Heart left ventricle (tissue), 16 donors: ENCODE results near the gene MEA1. TPM values are rescaled to one million over a fixed set of nuclear protein-coding genes. Genes with fewer than 3 reads are reported as not detected.

ENCODE experiments used
- ATAC-seq, 4 donors: fragments of 200-7000 bp; cut with Tn5 transposase; one replicate each; pipeline ENCODE4 v1.9.1; 2020 to 2022; ENCODE audit warnings: moderate library complexity in 4 of 4, mild to moderate bottlenecking in 3 of 4, moderate number of reproducible peaks in 1 of 4
- DNase-seq, 5 donors: peaks; one replicate each; pipeline ENCODE4 v3.0.0-alpha.2; 2020
- H3K27ac ChIP-seq, 12 donors: fragments of 200-600 bp; sonication (generic) in 4 of 12; one replicate each; pipeline versions ENCODE4 v1.5.0 to v1.8.0; 2016 to 2022; ENCODE audit warnings: mild to moderate bottlenecking in 2 of 12
- H3K27me3 ChIP-seq, 9 donors: fragments of 200-600 bp; sonication (generic) in 2 of 9; one replicate each; pipeline versions ENCODE4 v1.5.1 to v1.8.0; 2016 to 2022; ENCODE audit warnings: mild to moderate bottlenecking in 3 of 9
- H3K36me3 ChIP-seq, 9 donors: fragments of 200-600 bp; sonication (generic) in 2 of 9; one replicate each; pipeline versions ENCODE4 v1.5.0 to v1.8.0; 2018 to 2022; ENCODE audit warnings: mild to moderate bottlenecking in 2 of 9
- H3K4me1 ChIP-seq, 12 donors: fragments of 200-600 bp; sonication (generic) in 4 of 12; one replicate each; pipeline versions ENCODE4 v1.5.0 to v1.8.0; 2016 to 2022; ENCODE audit warnings: mild to moderate bottlenecking in 3 of 12
- H3K4me3 ChIP-seq, 12 donors: fragments of 200-600 bp; sonication (generic) in 4 of 12; one replicate each; pipeline versions ENCODE4 v1.5.0 to v1.8.0; 2017 to 2022; ENCODE audit warnings: mild to moderate bottlenecking in 9 of 12, moderate library complexity in 4 of 12
- H3K9me3 ChIP-seq, 12 donors: fragments of 200-600 bp; sonication (generic) in 4 of 12; one replicate each; pipeline versions ENCODE4 v1.5.0 to v1.8.0; 2016 to 2022; ENCODE audit warnings: mild to moderate bottlenecking in 1 of 12
- CTCF ChIP-seq, 12 donors: fragments of 200-600 bp; sonication (generic) in 4 of 12; IDR thresholded peaks; one replicate each; pipeline versions ENCODE4 v1.5.0 to v1.8.0; 2018 to 2022; ENCODE audit warnings: antibody characterized with exemption in 12 of 12, mild to moderate bottlenecking in 5 of 12
- POLR2A ChIP-seq, 2 donors: fragments of 450-650 bp; IDR thresholded peaks; one replicate each; pipeline ENCODE4 v1.6.1; 2017; ENCODE audit warnings: antibody characterized with exemption in 2 of 2, mild to moderate bottlenecking in 2 of 2, moderate library complexity in 2 of 2
- WGBS, 4 donors: extraction: QIAGEN DNeasy Blood & Tissue Kit in 2 of 4; methylation state at CpG; one replicate each; pipeline versions ENCODE4 v1.1.5 to v1.1.7; 2013 to 2018; 5-methylcytosine and 5-hydroxymethylcytosine counted together
- intact Hi-C, 10 donors: fragments of 100-400 bp; cut with DNase I; formaldehyde crosslinking; loops; one replicate each; pipeline versions ENCODE4 v1.11.1 to v1.14.2; 2022
- polyA plus RNA-seq, 2 donors: library from polyadenylated mRNA; stranded (reverse); fragments of 200-250 nt; gene quantifications; one replicate each; pipeline ENCODE4 v1.2.3, GENCODE V29; 2013
- total RNA-seq, 9 donors: library from RNA; depleted of rRNA in 2 of 9; stranded (reverse); fragments of >200 nt in 2 of 9; fragmentation: NEBNext Ultra II Directional in 3 of 9; extraction: Animal tissue kit (Norgen Biotek cat#: 25700) in 3 of 9; gene quantifications; one replicate each; pipeline versions ENCODE4 v1.1.0 to v1.2.4, GENCODE V29; 2016 to 2023
- donor health status: ischemic (EF 13 %, LVEDD 7.1; RV severe dilation, severe dysfunction).
- donor health status: healthy with polysubstance abuse.
- donor health status: DM: no; HTN: yes; CAD: no.
- donor health status: DM: no; HTN: no; CAD: no.
- donor health status: ischemic (EF 25% LVEDD 6.9; RV normal size, moderate dysfunction).
- donor health status: ischemic (EF 25% LVEDD 5.7; RV mildly dilated, moderate dysfunction).
- donor health status: healthy.
- donor health status: DM: yes; HTN: yes; CAD: no.
- donor health status: ischemic (EF 35%, LVEDD 5.7; RV mildly dilated, moderate dysfunction).
- donor health status: nonischemic (EF 11% LVEDD 7.7; RV severe dilation, severe dysfunction).
- donor health status: DM: yes; HTN: yes; CAD: no.
- donor health status: PGD.
- donor health status: ischemic (EF 29% LVEDD 5.4; RV normal size, mild dysfunction).
- donor health status: nonischemic (EF 23%, LVEDD 6.1; RV moderate dilation, normal function).

Gene MEA1
- total and polyA plus RNA-seq, 11 donors = 24.5 to 56.7 (median 32.4) TPM

GRCh38 chr6:43053545-43054205 lies 39.9 kb upstream of the MEA1 start, which contains the start of gene CUL7:
CUL7 (minus strand) TSS chr6:43053851; CDS start chr6:43052788, 1,063 bp downstream.
- Histone ChIP-seq H3K27me3 (no peaks in the 10 kb centered on the region), H3K9me3 (no peaks in the 10 kb centered on the region), H3K27ac (peak within 1 kb of the TSS; percentile 81 to 97 (median 94)), H3K36me3 (peaks cover 0 to 53% (median 46%) of the 10 kb centered on the region in 9 donors), H3K4me1 (peaks cover 0 to 34% (median 18%) of the 10 kb centered on the region in 12 donors), H3K4me3 (peak within 1 kb of the TSS; percentile 36 to 87 (median 74))
- TF ChIP-seq CTCF (IDR thresholded peaks at IDR 0.05) = peak in 3 of 12 donors; percentile 3 to 12 (median 7)
- peak in 1 of 2 donors; percentile 83 for TF ChIP-seq POLR2A (IDR thresholded peaks at IDR 0.05)
- 1 to 7% (median 2%) methylated on average over 14 to 45 of the region's 45 CpGs for WGBS, 4 donors
- ATAC-seq (peak; percentile 92 to 97 (median 96)), DNase-seq (peak; percentile 93 to 96 (median 96))
- intact Hi-C loops = loop anchor here in 6 of 10 donors (2.0 to 10.0 kb wide), 5 partner anchors 33 to 151 kb away; partner anchors contain the start of gene RRP36 (in 1 of the 6)

- no peaks in the 10 kb centered on the region for H3K27me3 ChIP-seq
- intact Hi-C loops = loop anchor here in 6 of 10 donors (2.0 to 10.0 kb wide), 5 partner anchors 32 to 151 kb away; partner anchors contain the start of gene RRP36 (in 1 of the 6)
- H3K9me3 ChIP-seq = no peaks in the 10 kb centered on the region
- DNase-seq (peak in 3 of 5 donors; percentile 40 to 48 (median 41)), ATAC-seq (peak; percentile 10 to 38 (median 26))
- H3K4me3 ChIP-seq = peak overlapping the region; percentile 36 to 87 (median 74)
- no peak for TF ChIP-seq CTCF (IDR thresholded peaks at IDR 0.05)
- TF ChIP-seq POLR2A (IDR thresholded peaks at IDR 0.05) = no peak
- H3K27ac ChIP-seq = peak overlapping the region; percentile 81 to 97 (median 94)
- peaks cover 0 to 27% (median 12%) of the 10 kb centered on the region in 12 donors for H3K4me1 ChIP-seq
- H3K36me3 ChIP-seq = peaks cover 0 to 58% (median 49%) of the 10 kb centered on the region in 9 donors
- 20 to 32% (median 30%) methylated on average over 22 of the region's 22 CpGs for WGBS, 4 donors
These were observed 39.2 kb upstream of the MEA1 start for GRCh38 chr6:43052842-43053544.

GRCh38 chr6:43052225-43052841 lies 38.6 kb upstream of the MEA1 start:
- 75 to 80% (median 78%) methylated on average over 19 of the region's 19 CpGs for WGBS, 4 donors
- intact Hi-C loops = loop anchor here in 6 of 10 donors (2.0 to 10.0 kb wide), 5 partner anchors 32 to 150 kb away; partner anchors contain the start of gene RRP36 (in 1 of the 6)
- peaks cover 0 to 25% (median 10%) of the 10 kb centered on the region in 12 donors for H3K4me1 ChIP-seq
- peak overlapping the region in 9 of 12 donors; percentile 24 to 97 (median 94) for H3K27ac ChIP-seq
- ATAC-seq (no peak), DNase-seq (peak in 1 of 5 donors; percentile 38)
- no peak for TF ChIP-seq POLR2A (IDR thresholded peaks at IDR 0.05)
- no peak for TF ChIP-seq CTCF (IDR thresholded peaks at IDR 0.05)
- H3K4me3 ChIP-seq = peak overlapping the region in 5 of 12 donors; percentile 67 to 86 (median 76)
- peaks cover 0 to 58% (median 48%) of the 10 kb centered on the region in 9 donors for H3K36me3 ChIP-seq
- no peaks in the 10 kb centered on the region for H3K27me3 ChIP-seq
- no peaks in the 10 kb centered on the region for H3K9me3 ChIP-seq
